Activated CD4-positive, alpha-beta memory T cell treated with anti-CD3 and anti-CD28 coated beads, Interleukin-2, amount 10 ng/mL, durations not matched to agents 7 days and 5 days (primary cell): ENCODE measurements around the gene IGFLR1. TPM values are rescaled to one million over a fixed set of nuclear protein-coding genes. Genes with fewer than 3 reads are reported as not detected.
"Not testable (repeated sequence)": the region's sequence is repeated elsewhere in the genome, so short reads cannot be mapped to it uniquely, and the experiment has no call there.

Experiments
- CTCF ChIA-PET: fragments of 350-600 bp; sonication (Branson Sonifier 250); formaldehyde crosslinking; loops from one replicate; lab custom pipeline; 2021; ENCODE audit warnings: antibody characterized with exemption, inconsistent platforms; lab: Charles Lee
- POLR2A ChIA-PET: fragments of 350-600 bp; sonication (Branson Sonifier 250); formaldehyde crosslinking; loops from one replicate; lab custom pipeline; 2021; ENCODE audit warnings: antibody characterized with exemption; lab: Charles Lee
- DNase-seq: peaks from one replicate; pipeline ENCODE4 v3.0.0-alpha.2; 2020
- H3K27ac Mint-ChIP-seq: one replicate; pipeline ENCODE4 v1.8.0; 2021; ENCODE audit warnings: mild to moderate bottlenecking, mixed read lengths
- H3K27me3 Mint-ChIP-seq: one replicate; pipeline ENCODE4 v1.8.0; 2021; ENCODE audit warnings: mixed read lengths
- H3K36me3 Mint-ChIP-seq: one replicate; pipeline ENCODE4 v1.8.0; 2021; ENCODE audit warnings: low read depth, mixed read lengths
- H3K4me1 Mint-ChIP-seq: one replicate; pipeline ENCODE4 v1.8.0; 2021; ENCODE audit warnings: mixed read lengths
- H3K4me3 Mint-ChIP-seq: one replicate; pipeline ENCODE4 v1.8.0; 2021; ENCODE audit warnings: mild to moderate bottlenecking, mixed read lengths
- H3K9me3 Mint-ChIP-seq: one replicate; pipeline ENCODE4 v1.8.0; 2021; ENCODE audit warnings: mixed read lengths
- total RNA-seq, 2 experiments: library from RNA; stranded (reverse); gene quantifications; one replicate each; pipeline ENCODE4 v1.2.3, GENCODE V29; 2021

Gene IGFLR1
- total RNA-seq, 2 experiments from 2014 or later, result 78.9 to 90.5 TPM

DNA sequence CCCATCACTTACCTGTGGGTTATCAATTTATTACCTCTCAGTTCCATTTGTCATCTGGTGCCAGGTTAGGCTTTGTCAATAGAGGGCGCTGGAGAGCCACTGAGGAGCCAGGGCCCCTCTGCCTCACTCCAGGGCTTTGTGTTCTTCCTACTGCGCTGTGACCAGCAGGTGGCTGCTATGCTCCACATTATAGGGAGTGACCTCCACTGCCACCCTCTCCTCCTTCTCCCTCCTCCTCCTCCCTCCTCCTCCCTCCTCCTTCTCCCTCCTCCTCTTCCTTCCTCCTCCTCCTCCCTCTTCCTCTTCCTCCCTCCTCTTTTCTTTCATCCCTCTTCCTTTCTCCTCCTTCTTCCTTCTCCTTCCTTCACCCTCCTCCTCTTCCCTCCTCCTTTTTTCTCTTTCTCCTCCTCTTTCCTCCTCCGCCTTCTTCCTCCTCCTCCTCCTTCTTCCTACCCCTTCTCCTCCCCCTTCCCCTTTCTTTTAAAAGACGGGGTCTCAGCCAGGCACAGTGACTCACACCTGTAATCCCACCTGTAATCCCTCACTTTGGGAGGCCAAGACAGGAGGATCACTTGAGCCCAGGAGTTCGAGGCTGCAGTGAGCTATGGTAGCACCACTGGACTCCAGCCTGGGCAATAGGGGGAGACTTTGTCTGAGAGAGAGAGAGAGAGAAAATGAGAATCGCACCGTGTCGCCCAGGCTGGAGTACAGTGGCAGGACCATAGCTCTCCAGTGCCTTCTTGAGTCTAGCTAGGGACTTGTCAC lies 48.2 kb downstream of the IGFLR1 start:
- peak overlapping the region; percentile 52 for H3K27ac Mint-ChIP-seq
- POLR2A ChIA-PET, result interaction anchor here (1.1 to 6.9 kb wide), 3 partner anchors 9 to 36 kb away, joined by 3 to 141 read pairs (median 4); no protein-coding TSS in a partner anchor
- H3K4me3 Mint-ChIP-seq, result no peak overlapping the region

DNA sequence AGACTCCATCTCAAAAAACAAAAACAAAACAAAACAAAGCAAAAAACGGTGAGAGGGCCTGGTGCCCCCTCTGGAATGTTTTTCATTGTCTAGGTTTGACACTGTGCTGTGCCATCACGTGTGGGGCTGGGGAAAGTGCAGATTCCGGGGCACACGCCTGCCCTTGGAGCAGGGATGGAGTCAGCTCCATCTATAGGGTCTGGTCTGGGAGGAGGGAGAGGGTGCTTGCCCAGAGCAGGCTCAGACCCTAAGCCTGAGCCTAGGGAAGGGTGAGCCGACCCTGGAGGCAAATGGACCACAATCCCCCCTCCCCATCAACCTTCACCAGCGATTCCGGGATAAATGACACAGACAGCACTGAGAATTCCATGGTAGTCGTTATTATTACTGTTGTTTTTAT lies 48.8 kb downstream of the IGFLR1 start:
- Mint-ChIP-seq H3K4me1 (peaks cover 18% of the 10 kb centered on the region), H3K27ac (no peak overlapping the region), H3K9me3 (no peaks in the 10 kb centered on the region), H3K27me3 (peaks cover 3% of the 10 kb centered on the region), H3K36me3 (no peaks in the 10 kb centered on the region), H3K4me3 (no peak overlapping the region)
- CTCF ChIA-PET, result interaction anchor here (0.6 to 1.9 kb wide), 19 partner anchors 9 to 356 kb away, joined by 3 to 10 read pairs (median 4); partner anchors contain the start of genes COX6B1, PSENEN and U2AF1L4
- no peak for DNase-seq
- POLR2A ChIA-PET, result interaction anchor here (0.6 to 1.1 kb wide), 3 partner anchors 10 to 34 kb away, joined by 3 read pairs; no protein-coding TSS in a partner anchor

More for the DNA sequence above, 48.2 kb downstream of the IGFLR1 start:
- Mint-ChIP-seq H3K4me1 (peaks cover 19% of the 10 kb centered on the region), H3K9me3 (no peaks in the 10 kb centered on the region), H3K27me3 (peaks cover 3% of the 10 kb centered on the region), H3K36me3 (no peaks in the 10 kb centered on the region)
- CTCF ChIA-PET, result interaction anchor here (0.7 to 6.9 kb wide), 14 partner anchors 9 to 1060 kb away, joined by 3 to 131 read pairs (median 5); partner anchors contain the start of genes COX6B1, IGFLR1, LIN37 and ZBTB32
- peak; percentile 93 for DNase-seq

DNA sequence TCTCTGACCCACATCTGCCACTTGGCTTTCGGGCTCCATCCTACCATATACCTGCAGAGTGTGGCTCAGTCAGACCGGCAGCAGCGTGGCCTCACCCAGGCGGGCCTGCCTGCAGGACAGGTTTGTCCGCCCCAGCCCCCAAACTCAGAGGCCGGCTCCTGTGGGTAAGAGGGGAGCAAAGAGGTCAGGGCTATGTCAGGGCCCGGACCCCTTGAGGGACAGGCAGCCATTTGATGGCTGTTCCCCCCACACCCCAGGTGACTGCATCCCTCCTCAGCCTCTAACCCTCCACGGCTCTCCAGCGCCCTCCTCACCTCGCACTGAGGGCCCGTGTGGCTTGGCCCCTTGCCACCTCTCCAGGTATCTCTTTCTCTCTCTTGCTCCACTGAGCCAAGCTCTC lies 50.2 kb downstream of the IGFLR1 start:
- DNase-seq, result no peak
- H3K9me3 Mint-ChIP-seq, result no peaks in the 10 kb centered on the region
- ChIA-PET CTCF (interaction anchor here (0.6 to 1.7 kb wide), 14 partner anchors 11 to 240 kb away, joined by 3 to 9 read pairs (median 4); partner anchors contain the start of genes COX6B1, LIN37, PSENEN and U2AF1L4), POLR2A (no interaction called here)
- H3K4me3 Mint-ChIP-seq, result no peak overlapping the region
- H3K36me3 Mint-ChIP-seq, result no peaks in the 10 kb centered on the region
- H3K27me3 Mint-ChIP-seq, result peaks cover 3% of the 10 kb centered on the region
- H3K4me1 Mint-ChIP-seq, result peaks cover 16% of the 10 kb centered on the region
- H3K27ac Mint-ChIP-seq, result no peak overlapping the region

DNA sequence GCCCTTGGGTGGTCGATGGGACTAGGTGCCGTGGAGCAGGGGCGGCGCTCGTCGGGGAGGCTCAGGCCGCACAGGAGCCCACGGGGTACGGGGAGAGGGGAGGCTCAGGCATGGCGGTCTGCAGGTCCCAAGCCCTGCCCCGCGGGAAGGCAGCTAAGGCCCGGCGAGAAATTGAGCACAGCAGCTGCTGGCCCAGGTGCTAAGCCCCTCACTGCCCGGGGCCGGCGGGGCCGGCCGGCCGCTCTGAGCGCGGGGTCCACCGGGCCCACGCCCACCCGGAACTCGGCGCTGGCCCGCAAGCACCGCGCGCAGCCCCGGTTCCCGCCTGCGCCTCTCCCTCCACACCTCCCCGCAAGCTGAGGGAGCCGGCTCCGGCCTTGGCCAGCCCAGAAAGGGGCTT lies 51.1 kb downstream of the IGFLR1 start:
- DNase-seq, POLR2A ChIA-PET, H3K36me3 Mint-ChIP-seq, H3K27me3 Mint-ChIP-seq, H3K27ac Mint-ChIP-seq, H3K4me3 Mint-ChIP-seq, H3K9me3 Mint-ChIP-seq: not testable (repeated sequence)
- CTCF ChIA-PET, result interaction anchor here (0.6 to 1.6 kb wide), 2 partner anchors 101 to 128 kb away, joined by 4 read pairs; no protein-coding TSS in a partner anchor
- peaks cover 13% of the 10 kb centered on the region for H3K4me1 Mint-ChIP-seq

DNA sequence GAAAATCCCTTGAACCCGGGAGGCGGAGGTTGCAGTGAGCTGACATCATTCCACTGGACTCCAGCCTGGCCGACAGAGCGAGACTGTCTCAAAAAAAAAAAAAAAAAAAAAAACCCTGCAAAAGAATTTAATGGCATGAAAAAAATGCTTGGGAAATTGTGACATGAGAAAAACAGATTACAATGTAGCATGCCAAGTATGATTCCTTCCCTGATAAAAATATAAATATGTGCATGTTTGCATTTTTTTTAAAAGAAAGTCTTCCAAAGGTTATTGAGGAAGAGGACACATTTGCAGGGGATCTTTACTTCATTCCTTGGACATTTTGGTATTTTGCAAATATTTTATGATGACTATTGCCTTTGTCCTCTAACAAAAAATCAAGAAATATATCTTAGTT lies 52.4 kb downstream of the IGFLR1 start:
- POLR2A ChIA-PET, result no interaction called here

More for the DNA sequence above, 52.4 kb downstream of the IGFLR1 start:
- H3K4me3 Mint-ChIP-seq, result no peak overlapping the region
- no peaks in the 10 kb centered on the region for H3K9me3 Mint-ChIP-seq
- CTCF ChIA-PET, result interaction anchor here (0.6 to 1.0 kb wide), 2 partner anchors 193 to 202 kb away, joined by 3 to 4 read pairs; no protein-coding TSS in a partner anchor
- H3K36me3 Mint-ChIP-seq, result no peaks in the 10 kb centered on the region
- H3K27me3 Mint-ChIP-seq, result peaks cover 3% of the 10 kb centered on the region
- no peak overlapping the region for H3K27ac Mint-ChIP-seq
- DNase-seq, result no peak
- H3K4me1 Mint-ChIP-seq, result peaks cover 13% of the 10 kb centered on the region

Other genes with a start within 250 kb of the IGFLR1 start
- gene DMKN, start 228.8 kb downstream of the IGFLR1 start, total RNA-seq, result not detected
- gene SBSN, start 214.1 kb downstream of the IGFLR1 start, total RNA-seq, result not detected
- not detected for gene GAPDHS, start 209.0 kb downstream of the IGFLR1 start, total RNA-seq
- gene TMEM147, start 196.8 kb downstream of the IGFLR1 start, total RNA-seq, result 10 to 100 TPM; 39.6 to 47.4 TPM
- not detected for gene ATP4A, start 178.8 kb downstream of the IGFLR1 start, total RNA-seq
- not detected for gene PMIS2, start 156.3 kb downstream of the IGFLR1 start, total RNA-seq
- gene HAUS5, start 129.7 kb downstream of the IGFLR1 start, total RNA-seq, result 10 to 100 TPM; 45.3 to 46.5 TPM
- gene RBM42, start 113.4 kb downstream of the IGFLR1 start, total RNA-seq, result 100 to 1,000 TPM in 1 of 2 experiments, 10 to 100 TPM in 1; 99.5 to 102 TPM
- under 1 TPM; 0.65 to 0.96 TPM for gene ETV2, start 100.7 kb downstream of the IGFLR1 start, total RNA-seq
- 100 to 1,000 TPM; 440 to 442 TPM for gene COX6B1, start 94.1 kb downstream of the IGFLR1 start, total RNA-seq
- under 1 TPM; 0.65 to 0.86 TPM for gene UPK1A, start 75.9 kb downstream of the IGFLR1 start, total RNA-seq
- gene ZBTB32, start 37.9 kb downstream of the IGFLR1 start, total RNA-seq, result 10 to 100 TPM; 94.8 to 96.2 TPM
- gene KMT2B, start 24.4 kb downstream of the IGFLR1 start, total RNA-seq, result 10 to 100 TPM; 57.3 to 57.5 TPM
- gene U2AF1L4, start 3.0 kb upstream of the IGFLR1 start, total RNA-seq, result 10 to 100 TPM; 35.5 to 36.2 TPM
- 10 to 100 TPM; 48.1 to 51.3 TPM for gene PSENEN, start 3.2 kb upstream of the IGFLR1 start, total RNA-seq
- 10 to 100 TPM; 13.1 to 16.2 TPM for gene LIN37, start 6.1 kb upstream of the IGFLR1 start, total RNA-seq
- gene HSPB6, start 14.6 kb upstream of the IGFLR1 start, total RNA-seq, result under 1 TPM in 1 of 2 experiments, not detected in 1; 0.48 TPM
- gene PROSER3, start 15.7 kb upstream of the IGFLR1 start, total RNA-seq, result 10 to 100 TPM; 47.1 to 52.4 TPM
- 10 to 100 TPM; 60.9 to 67.0 TPM for gene ARHGAP33, start 33.1 kb upstream of the IGFLR1 start, total RNA-seq
- not detected for gene PRODH2, start 70.4 kb upstream of the IGFLR1 start, total RNA-seq
- not detected for gene NPHS1, start 110.1 kb upstream of the IGFLR1 start, total RNA-seq
- gene KIRREL2, start 114.5 kb upstream of the IGFLR1 start, total RNA-seq, result under 1 TPM; 0.55 to 0.58 TPM
- gene APLP1, start 126.1 kb upstream of the IGFLR1 start, total RNA-seq, result 1 to 10 TPM in 1 of 2 experiments, under 1 TPM in 1; 0.76 to 1.1 TPM
- gene NFKBID, start 158.1 kb upstream of the IGFLR1 start, total RNA-seq, result 10 to 100 TPM; 36.3 to 40.3 TPM
- 100 to 1,000 TPM; 204 to 218 TPM for gene HCST, start 160.1 kb upstream of the IGFLR1 start, total RNA-seq
- 1 to 10 TPM in 1 of 2 experiments, under 1 TPM in 1; 0.58 to 1.1 TPM for gene TYROBP, start 165.8 kb upstream of the IGFLR1 start, total RNA-seq
- 10 to 100 TPM; 13.5 to 17.0 TPM for gene LRFN3, start 193.9 kb upstream of the IGFLR1 start, total RNA-seq